ENCODE data around the gene TMEM175. TPM values are rescaled to one million over a fixed set of nuclear protein-coding genes. Genes with fewer than 3 reads are reported as not detected.

TMEM175 gene
- total and polyA plus RNA-seq, 4 donors, result 23.7 to 43.7 (median 27.4) TPM

DNA sequence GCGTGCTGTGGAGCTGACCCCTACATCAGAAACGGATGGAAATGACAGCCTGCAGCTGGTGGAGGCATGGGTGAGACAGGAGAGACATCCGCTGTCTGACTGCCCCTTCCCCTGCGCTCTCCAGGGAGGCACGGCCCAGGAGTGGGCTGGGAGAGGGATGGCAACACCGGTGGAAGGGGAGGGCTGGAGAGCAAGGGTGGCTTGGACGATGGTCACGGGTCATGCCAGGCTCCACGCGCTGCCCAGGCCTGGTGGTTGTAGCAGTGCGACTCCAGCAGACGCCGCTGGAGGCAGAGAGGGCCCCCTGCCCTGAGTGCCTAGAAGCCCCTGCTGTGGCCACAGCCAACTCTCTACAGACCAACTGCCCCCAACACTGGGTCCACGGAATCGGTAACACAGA lies 48.0 kb upstream of the TMEM175 start:
- H3K4me3 ChIP-seq, result no peak overlapping the region
- ATAC-seq (ENCODE audit: insufficient read depth, low FRiP score), result no peak
- H3K4me1 ChIP-seq (ENCODE audit: control insufficient read depth in 5 of 5, insufficient read depth in 5 of 5, low read length in 5 of 5), result no peaks in the 10 kb centered on the region
- no peak for TF ChIP-seq CTCF (IDR thresholded peaks at IDR 0.05; ENCODE audit: control extremely low read depth, extremely low read depth)
- H3K27ac ChIP-seq (ENCODE audit: low read depth in 1 of 2, low read length in 1 of 2), result no peak overlapping the region
- no peak for DNase-seq
- peaks cover 5 to 86% (median 18%) of the 10 kb centered on the region in 4 donors for H3K36me3 ChIP-seq (ENCODE audit: control insufficient read depth in 4 of 4, insufficient read depth in 4 of 4, low read length in 4 of 4)
- H3K9ac ChIP-seq (ENCODE audit: insufficient read depth in 1 of 2, low read length in 2 of 2), result no peak overlapping the region
- peaks cover 0 to 4% (median 0%) of the 10 kb centered on the region in 4 donors for H3K9me3 ChIP-seq (ENCODE audit: control insufficient read depth in 4 of 4, insufficient read depth in 3 of 4, low read length in 3 of 4)
- H3K27me3 ChIP-seq (ENCODE audit: control insufficient read depth in 3 of 3, insufficient read depth in 3 of 3, low read length in 2 of 3), result no peaks in the 10 kb centered on the region
- whole genome bisulfite sequencing, 2 donors, result 89 to 97% methylated on average over 15 of the region's 15 CpGs

- Histone ChIP-seq H3K9ac (ENCODE audit: insufficient read depth in 1 of 2, low read length in 2 of 2) (no peak overlapping the region), H3K9me3 (ENCODE audit: control insufficient read depth in 4 of 4, insufficient read depth in 3 of 4, low read length in 3 of 4) (peaks cover 0 to 4% (median 0%) of the 10 kb centered on the region in 4 donors), H3K36me3 (ENCODE audit: control insufficient read depth in 4 of 4, insufficient read depth in 4 of 4, low read length in 4 of 4) (peaks cover 5 to 88% (median 19%) of the 10 kb centered on the region in 4 donors), H3K4me3 (no peak overlapping the region), H3K27me3 (ENCODE audit: control insufficient read depth in 3 of 3, insufficient read depth in 3 of 3, low read length in 2 of 3) (no peaks in the 10 kb centered on the region), H3K4me1 (ENCODE audit: control insufficient read depth in 5 of 5, insufficient read depth in 5 of 5, low read length in 5 of 5) (no peaks in the 10 kb centered on the region), H3K27ac (ENCODE audit: low read depth in 1 of 2, low read length in 1 of 2) (no peak overlapping the region)
- DNase-seq (no peak), ATAC-seq (ENCODE audit: insufficient read depth, low FRiP score) (no peak)
- WGBS, 2 donors, result 89 to 91% methylated on average over 24 of the region's 24 CpGs
- no peak for TF ChIP-seq CTCF (IDR thresholded peaks at IDR 0.05; ENCODE audit: control extremely low read depth, extremely low read depth)
Observed at GRCh38 chr4:884896-885295, 47.4 kb upstream of the TMEM175 start.

GRCh38 chr4:885353-885752 lies 46.9 kb upstream of the TMEM175 start:
- peaks cover 0 to 4% (median 0%) of the 10 kb centered on the region in 4 donors for H3K9me3 ChIP-seq (ENCODE audit: control insufficient read depth in 4 of 4, insufficient read depth in 3 of 4, low read length in 3 of 4)
- 95% methylated on average over 10 of the region's 10 CpGs for WGBS, 2 donors
- peaks cover 5 to 88% (median 18%) of the 10 kb centered on the region in 4 donors for H3K36me3 ChIP-seq (ENCODE audit: control insufficient read depth in 4 of 4, insufficient read depth in 4 of 4, low read length in 4 of 4)
- H3K27ac ChIP-seq (ENCODE audit: low read depth in 1 of 2, low read length in 1 of 2), result no peak overlapping the region
- H3K4me3 ChIP-seq, result no peak overlapping the region
- DNase-seq (no peak), ATAC-seq (ENCODE audit: insufficient read depth, low FRiP score) (no peak)
- H3K4me1 ChIP-seq (ENCODE audit: control insufficient read depth in 5 of 5, insufficient read depth in 5 of 5, low read length in 5 of 5), result no peaks in the 10 kb centered on the region
- no peak for TF ChIP-seq CTCF (IDR thresholded peaks at IDR 0.05; ENCODE audit: control extremely low read depth, extremely low read depth)
- no peak overlapping the region for H3K9ac ChIP-seq (ENCODE audit: insufficient read depth in 1 of 2, low read length in 2 of 2)
- no peaks in the 10 kb centered on the region for H3K27me3 ChIP-seq (ENCODE audit: control insufficient read depth in 3 of 3, insufficient read depth in 3 of 3, low read length in 2 of 3)

DNA sequence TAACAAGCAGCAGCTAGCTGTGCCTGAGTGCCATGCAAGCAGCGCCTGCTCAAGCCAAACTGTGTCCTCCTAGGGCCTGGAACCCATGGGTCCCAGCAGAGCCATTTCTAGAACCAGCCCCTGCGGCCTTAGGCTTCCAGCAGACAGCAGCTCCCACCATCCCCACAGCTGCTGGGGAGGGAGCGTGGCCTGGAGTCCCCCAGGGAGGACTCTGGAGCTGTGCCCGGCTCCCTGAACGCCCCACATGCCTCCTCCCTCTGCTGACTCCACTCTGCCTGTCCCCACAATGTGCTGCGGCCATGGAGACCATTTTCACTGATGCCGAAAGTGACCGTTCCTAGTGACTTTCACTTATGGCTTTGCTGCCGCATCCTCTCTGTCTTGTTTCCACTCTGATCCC lies 46.0 kb upstream of the TMEM175 start:
- no peak for TF ChIP-seq CTCF (IDR thresholded peaks at IDR 0.05; ENCODE audit: control extremely low read depth, extremely low read depth)
- Histone ChIP-seq H3K9me3 (ENCODE audit: control insufficient read depth in 4 of 4, insufficient read depth in 3 of 4, low read length in 3 of 4) (peaks cover 0 to 4% (median 0%) of the 10 kb centered on the region in 4 donors), H3K27ac (ENCODE audit: low read depth in 1 of 2, low read length in 1 of 2) (no peak overlapping the region), H3K27me3 (ENCODE audit: control insufficient read depth in 3 of 3, insufficient read depth in 3 of 3, low read length in 2 of 3) (no peaks in the 10 kb centered on the region), H3K9ac (ENCODE audit: insufficient read depth in 1 of 2, low read length in 2 of 2) (no peak overlapping the region), H3K4me3 (no peak overlapping the region), H3K36me3 (ENCODE audit: control insufficient read depth in 4 of 4, insufficient read depth in 4 of 4, low read length in 4 of 4) (peaks cover 7 to 81% (median 15%) of the 10 kb centered on the region in 4 donors), H3K4me1 (ENCODE audit: control insufficient read depth in 5 of 5, insufficient read depth in 5 of 5, low read length in 5 of 5) (no peaks in the 10 kb centered on the region)
- no peak for ATAC-seq (ENCODE audit: insufficient read depth, low FRiP score)
- no peak for DNase-seq
- WGBS, 2 donors, result 87 to 93% methylated on average over 9 of the region's 9 CpGs
